ENCODE measurements around the gene VGLL1. TPM values are rescaled to one million over a fixed set of nuclear protein-coding genes. Genes with fewer than 3 reads are reported as not detected.

Gene VGLL1
- not detected in 2 replicates for total RNA-seq

GRCh38 chrX:136531951-136532350 lies at the start of gene VGLL1:
TSS of gene VGLL1 (plus strand) at chrX:136532215. CDS start at chrX:136536021, 3,806 bp downstream.

GRCh38 chrX:136487647-136488046 lies 44.4 kb upstream of the VGLL1 start, which contains the start of gene BRS3:
TSS of gene BRS3 (plus strand) at chrX:136487947. CDS start at chrX:136488115, 168 bp downstream.

DNA sequence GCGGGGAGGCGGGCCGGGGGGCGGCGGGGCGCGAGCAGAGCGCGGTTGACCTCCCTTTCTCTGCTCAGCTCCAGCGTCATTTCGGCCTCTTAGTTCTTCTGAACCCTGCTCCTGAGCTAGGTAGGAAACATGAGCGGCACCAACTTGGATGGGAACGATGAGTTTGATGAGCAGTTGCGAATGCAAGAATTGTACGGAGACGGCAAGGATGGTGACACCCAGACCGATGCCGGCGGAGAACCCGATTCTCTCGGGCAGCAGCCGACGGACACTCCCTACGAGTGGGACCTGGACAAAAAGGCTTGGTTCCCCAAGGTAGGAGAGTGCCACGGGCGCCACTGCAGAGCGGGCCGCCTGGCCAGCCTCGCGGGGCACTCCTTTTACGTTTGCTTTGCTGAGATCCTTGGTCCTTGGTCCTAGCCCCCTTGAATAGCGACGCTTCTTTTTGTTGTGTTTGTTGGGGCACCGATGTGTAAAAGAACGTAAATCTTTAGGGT lies 34.4 kb upstream of the VGLL1 start, which contains the start of gene HTATSF1:
Gene HTATSF1 (plus strand): TSS at position 37 of the 497 bp plus-strand sequence. CDS start 93 bp downstream, at position 130.

Small RNA genes within 50 kb of the gene (small RNA-seq; reads per million reads assigned to genes)
- not detected for gene MIR934
- not detected for gene RF00019
- gene RNU6-320P = not detected

Other genes with a start within 250 kb of the VGLL1 start
- not detected in 2 replicates for gene ADGRG4, start 231.3 kb upstream of the VGLL1 start, total RNA-seq
- gene BRS3, start 44.3 kb upstream of the VGLL1 start, total RNA-seq = not detected in 2 replicates
- 25.5 and 29.4 TPM in 2 replicates for gene HTATSF1, start 34.6 kb upstream of the VGLL1 start, total RNA-seq
- gene CD40LG, start 115.9 kb downstream of the VGLL1 start, total RNA-seq = not detected in 2 replicates
- 32.5 and 34.6 TPM in 2 replicates for gene ARHGEF6, start 248.7 kb downstream of the VGLL1 start, total RNA-seq